A673 (cell line): ENCODE data around the gene PABPN1L.

Experiments
- EZH2 ChIP-seq: fragments of 200-600 bp; sonication (generic); IDR thresholded peaks from 2 replicates; pipeline ENCODE4 v1.6.1; 2017; ENCODE audit warnings: borderline replicate concordance, low read depth, mild to moderate bottlenecking, mixed read lengths, antibody characterized with exemption, low read length; ENCODE audit not compliant: poor library complexity, severe bottlenecking
- TF ChIP-seq, protein P1 (sequence below): fragments of 300-800, 200-600 bp; sonication (generic); conservative IDR thresholded peaks from 2 replicates; pipeline ENCODE4 v1.5.1; 2017; ENCODE audit warnings: low read depth, mild to moderate bottlenecking, antibody characterized with exemption, low read length, moderate library complexity, mixed read lengths

DNA sequence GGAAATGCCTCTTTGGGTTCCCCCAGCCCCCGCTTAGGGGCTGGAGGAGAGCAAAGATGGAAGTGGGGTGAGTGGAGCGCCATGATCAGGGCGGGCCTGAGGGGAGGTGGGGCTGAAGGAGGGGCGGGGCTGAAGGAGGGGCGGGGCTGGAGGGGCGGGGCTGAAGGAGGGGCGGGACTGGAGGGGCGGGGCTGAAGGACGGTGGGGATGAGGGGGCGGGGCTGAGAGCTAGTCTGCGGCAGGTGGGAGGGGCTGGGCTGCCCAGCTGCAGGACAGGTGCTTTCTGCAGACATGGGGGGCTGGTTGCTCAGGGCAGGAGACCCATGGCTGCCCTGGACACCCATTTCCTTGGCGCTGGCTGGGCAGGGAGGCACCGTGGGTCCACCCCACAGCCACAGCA is 39.1 kb upstream of the PABPN1L start:
- TF ChIP-seq, protein P1, sequence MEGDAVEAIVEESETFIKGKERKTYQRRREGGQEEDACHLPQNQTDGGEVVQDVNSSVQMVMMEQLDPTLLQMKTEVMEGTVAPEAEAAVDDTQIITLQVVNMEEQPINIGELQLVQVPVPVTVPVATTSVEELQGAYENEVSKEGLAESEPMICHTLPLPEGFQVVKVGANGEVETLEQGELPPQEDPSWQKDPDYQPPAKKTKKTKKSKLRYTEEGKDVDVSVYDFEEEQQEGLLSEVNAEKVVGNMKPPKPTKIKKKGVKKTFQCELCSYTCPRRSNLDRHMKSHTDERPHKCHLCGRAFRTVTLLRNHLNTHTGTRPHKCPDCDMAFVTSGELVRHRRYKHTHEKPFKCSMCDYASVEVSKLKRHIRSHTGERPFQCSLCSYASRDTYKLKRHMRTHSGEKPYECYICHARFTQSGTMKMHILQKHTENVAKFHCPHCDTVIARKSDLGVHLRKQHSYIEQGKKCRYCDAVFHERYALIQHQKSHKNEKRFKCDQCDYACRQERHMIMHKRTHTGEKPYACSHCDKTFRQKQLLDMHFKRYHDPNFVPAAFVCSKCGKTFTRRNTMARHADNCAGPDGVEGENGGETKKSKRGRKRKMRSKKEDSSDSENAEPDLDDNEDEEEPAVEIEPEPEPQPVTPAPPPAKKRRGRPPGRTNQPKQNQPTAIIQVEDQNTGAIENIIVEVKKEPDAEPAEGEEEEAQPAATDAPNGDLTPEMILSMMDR, result no peak
- TF ChIP-seq EZH2, result no peak
